GM23338 (cell line): ENCODE data around the gene BRSK2. TPM values are rescaled to one million over a fixed set of nuclear protein-coding genes. Genes with fewer than 3 reads are reported as not detected.
"Not testable (repeated sequence)": the region's sequence is repeated elsewhere in the genome, so short reads cannot be mapped to it uniquely, and the experiment has no call there.

Experiments used
- ATAC-seq: fragments of 200-7000 bp; cut with Tn5 transposase; 3 replicates; pipeline ENCODE4 v1.9.1; 2020
- DNase-seq: peaks from one replicate; pipeline ENCODE4 v3.0.0-alpha.2; 2015; ENCODE audit warnings: low spot score
- H2AFZ ChIP-seq: fragments of 200-600 bp; sonication (generic); 2 replicates; pipeline ENCODE4 v1.8.0; 2016; ENCODE audit warnings: antibody characterized with exemption, mild to moderate bottlenecking, moderate library complexity
- H3F3A ChIP-seq: fragments of 200-600 bp; sonication (generic); replicated peaks from 2 replicates; pipeline ENCODE4 v1.8.0; 2017; ENCODE audit warnings: antibody characterized with exemption, mixed run types, low read depth
- H3K27ac ChIP-seq: fragments of 200-600 bp; sonication (generic); 2 replicates; pipeline ENCODE4 v1.6.1; 2016; ENCODE audit warnings: low read depth
- H3K27me3 ChIP-seq: fragments of 200-600 bp; sonication (generic); 2 replicates; pipeline ENCODE4 v1.8.0; 2016; ENCODE audit warnings: mild to moderate bottlenecking, mixed run types, moderate library complexity; ENCODE audit not compliant: insufficient read depth
- H3K36me3 ChIP-seq: fragments of 200-600 bp; sonication (generic); 2 replicates; pipeline ENCODE4 v1.8.0; 2016; ENCODE audit warnings: mild to moderate bottlenecking; ENCODE audit not compliant: insufficient read depth
- H3K4me1 ChIP-seq: fragments of 200-600 bp; sonication (generic); 2 replicates; pipeline ENCODE4 v1.8.0; 2016; ENCODE audit warnings: mild to moderate bottlenecking, moderate library complexity; ENCODE audit not compliant: insufficient read depth
- H3K4me2 ChIP-seq: fragments of 200-600 bp; sonication (generic); 2 replicates; pipeline ENCODE4 v1.7.1; 2017; ENCODE audit warnings: mixed run types
- H3K4me3 ChIP-seq: fragments of 200-600 bp; sonication (generic); 2 replicates; pipeline ENCODE4 v1.6.1; 2016; ENCODE audit warnings: mixed run types
- H3K79me2 ChIP-seq: fragments of 200-600 bp; sonication (generic); replicated peaks from 2 replicates; pipeline ENCODE4 v1.8.0; 2017; ENCODE audit warnings: mild to moderate bottlenecking; ENCODE audit not compliant: insufficient read depth
- H3K9me2 ChIP-seq: fragments of 200-600 bp; sonication (generic); 2 replicates; pipeline ENCODE4 v1.8.0; 2017; ENCODE audit not compliant: insufficient read depth
- H4K20me1 ChIP-seq: fragments of 200-600 bp; sonication (generic); replicated peaks from 2 replicates; pipeline ENCODE4 v1.8.0; 2017; ENCODE audit warnings: mild to moderate bottlenecking; ENCODE audit not compliant: insufficient read depth
- H3K27ac Mint-ChIP-seq: 2 replicates; pipeline ENCODE4 v1.8.0; 2020; ENCODE audit warnings: inconsistent platforms, mild to moderate bottlenecking, moderate library complexity, mixed read lengths
- H3K27me3 Mint-ChIP-seq: 3 replicates; pipeline ENCODE4 v1.8.0; 2022; ENCODE audit warnings: low read depth, mild to moderate bottlenecking, moderate library complexity, mixed read lengths, inconsistent platforms; ENCODE audit not compliant: insufficient read depth, poor library complexity
- H3K36me3 Mint-ChIP-seq: 3 replicates; pipeline ENCODE4 v1.8.0; 2021; ENCODE audit warnings: low read depth, mild to moderate bottlenecking, inconsistent platforms, moderate library complexity, mixed read lengths
- H3K4me1 Mint-ChIP-seq: 3 replicates; pipeline ENCODE4 v1.8.0; 2020; ENCODE audit warnings: mild to moderate bottlenecking, inconsistent platforms, mixed read lengths
- H3K4me3 Mint-ChIP-seq: 3 replicates; pipeline ENCODE4 v1.8.0; 2021; ENCODE audit warnings: moderate library complexity, mild to moderate bottlenecking, inconsistent platforms, mixed read lengths
- H3K9me3 Mint-ChIP-seq: 3 replicates; pipeline ENCODE4 v1.8.0; 2020; ENCODE audit warnings: moderate library complexity, mild to moderate bottlenecking, inconsistent platforms, mixed read lengths
- EZH2phosphoT487 ChIP-seq: fragments of 200-600 bp; sonication (generic); IDR thresholded peaks from one replicate; pipeline ENCODE4 v1.8.1; 2018; ENCODE audit warnings: antibody characterized with exemption; ENCODE audit not compliant: unreplicated experiment
- NANOG ChIP-seq: IDR thresholded peaks from 2 replicates; pipeline ENCODE4 v1.6.1; 2016; ENCODE audit warnings: antibody characterized with exemption, borderline replicate concordance
- POLR2AphosphoS5 ChIP-seq: IDR thresholded peaks from 2 replicates; pipeline ENCODE4 v1.6.1; 2016; ENCODE audit warnings: antibody characterized with exemption, low read depth
- ZNF331 ChIP-seq: fragments of 250-450 bp; sonication (Bioruptor Pico); IDR thresholded peaks from 2 replicates; pipeline ENCODE4 v1.5.0; 2020; ENCODE audit warnings: low read depth, mild to moderate bottlenecking, moderate library complexity
- polyA plus RNA-seq: library from polyadenylated mRNA; unstranded; fragments of >200 nt; fragmentation: Nextera tagmentation; extraction: Ambion mirVana; gene quantifications from 2 replicates; pipeline ENCODE4 v1.2.1, GENCODE V29; 2016
- total RNA-seq: library from RNA; depleted of rRNA; stranded (reverse); fragments of >200 nt; shearing (Covaris generic); gene quantifications from 2 replicates; pipeline ENCODE4 v1.2.3, GENCODE V29; 2014
- TF ChIP-seq, protein P1 (sequence below), 2 experiments: fragments of 200-600 bp in 1 of 2; sonication (generic) in 1 of 2; conservative IDR thresholded peaks; 2 replicates each; pipeline versions ENCODE4 v1.5.1 to v1.6.1; 2016 to 2017; ENCODE audit warnings: antibody characterized with exemption in 2 of 2, low read depth in 2 of 2, mild to moderate bottlenecking in 2 of 2, moderate library complexity in 1 of 2
- TF ChIP-seq, protein P2 (sequence below): IDR thresholded peaks from one replicate; pipeline ENCODE4 v1.6.1; 2018; ENCODE audit warnings: antibody characterized with exemption; ENCODE audit not compliant: unreplicated experiment

The BRSK2 gene
- total and polyA plus RNA-seq, 2 experiments from 2014 or later = 7.2 to 20.3 TPM

DNA sequence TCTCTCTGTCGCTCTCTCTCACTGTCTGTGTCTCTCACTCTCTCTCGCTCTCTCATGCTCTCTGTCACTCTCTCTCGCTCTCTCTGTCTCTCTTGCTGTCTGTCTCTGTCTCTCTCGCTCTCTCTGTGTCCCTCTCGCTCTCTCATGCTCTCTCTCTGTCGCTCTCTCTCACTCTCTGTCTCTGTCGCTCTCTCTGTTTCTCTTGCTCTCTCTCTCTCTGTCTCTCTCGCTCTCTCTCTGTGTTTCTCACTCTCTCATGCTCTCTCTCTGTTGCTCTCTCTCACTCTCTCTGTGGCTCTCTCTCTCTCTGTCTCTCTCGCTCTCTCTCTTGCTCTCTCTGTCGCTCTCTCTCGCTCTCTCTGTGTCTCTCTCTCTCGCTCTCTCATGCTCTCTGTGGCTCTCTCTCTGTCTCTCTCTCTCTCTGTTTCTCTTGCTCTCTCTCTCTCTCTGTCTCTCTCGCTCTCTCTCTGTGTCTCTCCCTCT lies 33.2 kb upstream of the BRSK2 start:
- Mint-ChIP-seq H3K4me1 (peaks cover 2% of the 10 kb centered on the region; the same call in 2 of the 3 replicates), H3K36me3 (no peaks in the 10 kb centered on the region; the same call in 2 of the 3 replicates), H3K27me3 (peaks cover 12% of the 10 kb centered on the region), H3K27ac (no peak overlapping the region), H3K4me3 (no peak overlapping the region), H3K9me3 (peaks cover 8% of the 10 kb centered on the region; the same call in 1 of the 3 replicates)
- no peak for TF ChIP-seq POLR2AphosphoS5
- Histone ChIP-seq H3K36me3 (no peaks in the 10 kb centered on the region), H3K9me2 (no peaks in the 10 kb centered on the region), H3K79me2 (no peaks in the 10 kb centered on the region), H4K20me1 (no peaks in the 10 kb centered on the region), H3K4me1 (no peaks in the 10 kb centered on the region), H3K27me3 (no peaks in the 10 kb centered on the region), H3K4me2 (no peak overlapping the region), H3K27ac (no peak overlapping the region), H3F3A (no peaks in the 10 kb centered on the region), H3K4me3 (no peak overlapping the region), H2AFZ (no peak overlapping the region)
- DNase-seq (no peak), ATAC-seq (no peak)

DNA sequence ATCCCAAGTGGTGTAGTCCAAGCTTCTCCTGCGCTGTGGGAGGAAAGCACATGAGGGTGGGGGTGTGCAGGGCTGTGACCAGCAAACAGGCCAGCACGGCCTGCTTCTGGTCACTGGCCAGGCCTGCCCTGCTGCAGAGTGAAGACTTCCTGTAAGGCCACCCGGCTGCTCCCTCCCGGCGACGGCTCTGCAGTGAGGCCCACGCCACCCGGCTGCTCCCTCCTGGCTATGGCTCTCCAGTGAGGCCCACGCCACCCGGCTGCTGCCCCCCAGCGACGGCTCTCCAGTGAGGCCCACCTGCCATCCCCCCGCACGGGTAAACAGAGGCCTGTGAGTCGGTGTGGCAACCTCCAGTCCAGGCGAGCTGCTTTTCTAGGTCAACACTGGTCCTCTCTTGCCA lies 31.4 kb upstream of the BRSK2 start:
- no peaks in the 10 kb centered on the region for H3K27me3 ChIP-seq
- DNase-seq (no peak), ATAC-seq (no peak)
- peaks cover 2% of the 10 kb centered on the region; the same call in 1 of the 3 replicates for H3K4me1 Mint-ChIP-seq
- TF ChIP-seq, protein P1, sequence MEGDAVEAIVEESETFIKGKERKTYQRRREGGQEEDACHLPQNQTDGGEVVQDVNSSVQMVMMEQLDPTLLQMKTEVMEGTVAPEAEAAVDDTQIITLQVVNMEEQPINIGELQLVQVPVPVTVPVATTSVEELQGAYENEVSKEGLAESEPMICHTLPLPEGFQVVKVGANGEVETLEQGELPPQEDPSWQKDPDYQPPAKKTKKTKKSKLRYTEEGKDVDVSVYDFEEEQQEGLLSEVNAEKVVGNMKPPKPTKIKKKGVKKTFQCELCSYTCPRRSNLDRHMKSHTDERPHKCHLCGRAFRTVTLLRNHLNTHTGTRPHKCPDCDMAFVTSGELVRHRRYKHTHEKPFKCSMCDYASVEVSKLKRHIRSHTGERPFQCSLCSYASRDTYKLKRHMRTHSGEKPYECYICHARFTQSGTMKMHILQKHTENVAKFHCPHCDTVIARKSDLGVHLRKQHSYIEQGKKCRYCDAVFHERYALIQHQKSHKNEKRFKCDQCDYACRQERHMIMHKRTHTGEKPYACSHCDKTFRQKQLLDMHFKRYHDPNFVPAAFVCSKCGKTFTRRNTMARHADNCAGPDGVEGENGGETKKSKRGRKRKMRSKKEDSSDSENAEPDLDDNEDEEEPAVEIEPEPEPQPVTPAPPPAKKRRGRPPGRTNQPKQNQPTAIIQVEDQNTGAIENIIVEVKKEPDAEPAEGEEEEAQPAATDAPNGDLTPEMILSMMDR (conservative IDR thresholded peaks at IDR 0.05; ENCODE audit: low read depth in 2 of 2) = no peak
- TF ChIP-seq, protein P2, sequence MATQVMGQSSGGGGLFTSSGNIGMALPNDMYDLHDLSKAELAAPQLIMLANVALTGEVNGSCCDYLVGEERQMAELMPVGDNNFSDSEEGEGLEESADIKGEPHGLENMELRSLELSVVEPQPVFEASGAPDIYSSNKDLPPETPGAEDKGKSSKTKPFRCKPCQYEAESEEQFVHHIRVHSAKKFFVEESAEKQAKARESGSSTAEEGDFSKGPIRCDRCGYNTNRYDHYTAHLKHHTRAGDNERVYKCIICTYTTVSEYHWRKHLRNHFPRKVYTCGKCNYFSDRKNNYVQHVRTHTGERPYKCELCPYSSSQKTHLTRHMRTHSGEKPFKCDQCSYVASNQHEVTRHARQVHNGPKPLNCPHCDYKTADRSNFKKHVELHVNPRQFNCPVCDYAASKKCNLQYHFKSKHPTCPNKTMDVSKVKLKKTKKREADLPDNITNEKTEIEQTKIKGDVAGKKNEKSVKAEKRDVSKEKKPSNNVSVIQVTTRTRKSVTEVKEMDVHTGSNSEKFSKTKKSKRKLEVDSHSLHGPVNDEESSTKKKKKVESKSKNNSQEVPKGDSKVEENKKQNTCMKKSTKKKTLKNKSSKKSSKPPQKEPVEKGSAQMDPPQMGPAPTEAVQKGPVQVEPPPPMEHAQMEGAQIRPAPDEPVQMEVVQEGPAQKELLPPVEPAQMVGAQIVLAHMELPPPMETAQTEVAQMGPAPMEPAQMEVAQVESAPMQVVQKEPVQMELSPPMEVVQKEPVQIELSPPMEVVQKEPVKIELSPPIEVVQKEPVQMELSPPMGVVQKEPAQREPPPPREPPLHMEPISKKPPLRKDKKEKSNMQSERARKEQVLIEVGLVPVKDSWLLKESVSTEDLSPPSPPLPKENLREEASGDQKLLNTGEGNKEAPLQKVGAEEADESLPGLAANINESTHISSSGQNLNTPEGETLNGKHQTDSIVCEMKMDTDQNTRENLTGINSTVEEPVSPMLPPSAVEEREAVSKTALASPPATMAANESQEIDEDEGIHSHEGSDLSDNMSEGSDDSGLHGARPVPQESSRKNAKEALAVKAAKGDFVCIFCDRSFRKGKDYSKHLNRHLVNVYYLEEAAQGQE = no peak
- TF ChIP-seq NANOG (no peak), ZNF331 (CRISPR knock-in tag) (no peak), EZH2phosphoT487 (no peak)
- no peak overlapping the region for H3K4me3 ChIP-seq
- H3K79me2 ChIP-seq = no peaks in the 10 kb centered on the region
- peaks cover 21% of the 10 kb centered on the region; the same call in 2 of the 3 replicates for H3K9me3 Mint-ChIP-seq
- no peak overlapping the region for H2AFZ ChIP-seq
- H3K27ac ChIP-seq = no peak overlapping the region
- H3K4me3 Mint-ChIP-seq = no peak overlapping the region
- H3K9me2 ChIP-seq = no peaks in the 10 kb centered on the region
- H3F3A ChIP-seq = no peaks in the 10 kb centered on the region
- H3K27me3 Mint-ChIP-seq = peaks cover 10% of the 10 kb centered on the region
- no peaks in the 10 kb centered on the region for H3K36me3 ChIP-seq
- no peak overlapping the region for H3K4me2 ChIP-seq
- no peaks in the 10 kb centered on the region for H4K20me1 ChIP-seq
- H3K27ac Mint-ChIP-seq = no peak overlapping the region
- H3K4me1 ChIP-seq = no peaks in the 10 kb centered on the region
- H3K36me3 Mint-ChIP-seq = no peaks in the 10 kb centered on the region; the same call in 2 of the 3 replicates

DNA sequence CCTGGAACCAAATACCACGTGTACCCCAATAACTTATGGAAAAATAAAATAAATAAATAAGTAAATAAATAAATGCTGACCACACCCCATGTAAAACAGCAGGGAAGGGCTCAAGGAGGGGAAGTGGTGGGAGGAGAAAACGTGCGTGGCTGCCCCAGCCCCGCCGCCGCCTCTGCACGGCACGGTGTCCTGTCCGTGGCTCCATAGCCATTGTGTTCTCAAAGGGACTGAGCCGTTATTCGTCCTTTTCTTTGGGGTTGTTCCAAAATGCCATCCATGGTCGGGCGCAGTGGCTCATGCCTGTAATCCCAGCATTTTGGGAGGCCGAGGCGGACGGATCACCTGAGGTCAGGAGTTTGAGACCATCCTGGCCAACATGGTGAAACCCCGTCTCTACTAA lies 30.8 kb upstream of the BRSK2 start:
- H3K27me3 Mint-ChIP-seq, H3K27me3 ChIP-seq, H3K4me3 ChIP-seq, H3F3A ChIP-seq, DNase-seq, H3K9me2 ChIP-seq, H3K79me2 ChIP-seq, H3K4me1 ChIP-seq, H3K27ac ChIP-seq, H4K20me1 ChIP-seq, H3K27ac Mint-ChIP-seq, H3K4me1 Mint-ChIP-seq, H2AFZ ChIP-seq, H3K4me2 ChIP-seq, H3K4me3 Mint-ChIP-seq, H3K36me3 ChIP-seq, ATAC-seq, H3K36me3 Mint-ChIP-seq: not testable (repeated sequence)
- H3K9me3 Mint-ChIP-seq = peaks cover 26% of the 10 kb centered on the region
